ENCODE results near the gene NDUFS4.

GRCh38 chr5:53694520-53695022 lies 134.1 kb downstream of the NDUFS4 start:
- TF ChIP-seq MXI1 (IDR thresholded peaks at IDR 0.05; ENCODE audit: borderline replicate concordance, low read depth, low read length) (no peak), CTCF (conservative IDR thresholded peaks at IDR 0.05; ENCODE audit: low read depth, low read length) (no peak), NFE2L2 (IDR thresholded peaks at IDR 0.05; ENCODE audit: low read depth, low read length) (no peak), CEBPB (IDR thresholded peaks at IDR 0.05; ENCODE audit: low read depth, low read length) (no peak), RAD21 (IDR thresholded peaks at IDR 0.05; ENCODE audit: low read length) (no peak), POLR2A (IDR thresholded peaks at IDR 0.05; ENCODE audit: low read depth, low read length) (no peak), RCOR1 (IDR thresholded peaks at IDR 0.05; ENCODE audit: insufficient replicate concordance, low read length) (no peak)
